Neural crest cell (in vitro differentiated cells): Measurements from ENCODE around the gene VAMP2. TPM values are rescaled to one million over a fixed set of nuclear protein-coding genes. Genes with fewer than 3 reads are reported as not detected.
A peak's percentile ranks its signal among the peaks of the same experiment; 100 is the strongest.
"Not testable (repeated sequence)": the region's sequence is repeated elsewhere in the genome, so short reads cannot be mapped to it uniquely, and the experiment has no call there.

ENCODE experiments used
- DNase-seq: peaks from one replicate; pipeline ENCODE4 v3.0.0; 2021; ENCODE audit warnings: low read depth, mixed read lengths, low spot score
- H3K27ac Mint-ChIP-seq: one replicate; pipeline ENCODE4 v1.8.0; 2021; ENCODE audit warnings: mild to moderate bottlenecking, mixed read lengths; ENCODE audit not compliant: unreplicated experiment
- H3K27me3 Mint-ChIP-seq: 2 replicates; pipeline ENCODE4 v1.8.0; 2021; ENCODE audit warnings: low read depth, mild to moderate bottlenecking, mixed read lengths
- H3K36me3 Mint-ChIP-seq: 2 replicates; pipeline ENCODE4 v1.8.0; 2021; ENCODE audit warnings: low read depth, mild to moderate bottlenecking, mixed read lengths
- H3K4me1 Mint-ChIP-seq: 2 replicates; pipeline ENCODE4 v1.8.0; 2021; ENCODE audit warnings: mixed read lengths
- H3K4me3 Mint-ChIP-seq: one replicate; pipeline ENCODE4 v1.8.0; 2021; ENCODE audit warnings: mild to moderate bottlenecking, mixed read lengths
- H3K9me3 Mint-ChIP-seq: 2 replicates; pipeline ENCODE4 v1.8.0; 2021; ENCODE audit warnings: mixed read lengths
- total RNA-seq: library from RNA; stranded (reverse); gene quantifications from 2 replicates; pipeline ENCODE4 v1.2.1, GENCODE V29; 2021
- TF ChIP-seq, protein P1 (sequence below): fragments of 200-600 bp; sonication (generic); conservative IDR thresholded peaks from 2 replicates; pipeline ENCODE4 v1.5.0; 2021; ENCODE audit warnings: antibody characterized with exemption, mild to moderate bottlenecking

Gene VAMP2
- total RNA-seq, 1 donor from 2014 or later, result 49.7 TPM

DNA sequence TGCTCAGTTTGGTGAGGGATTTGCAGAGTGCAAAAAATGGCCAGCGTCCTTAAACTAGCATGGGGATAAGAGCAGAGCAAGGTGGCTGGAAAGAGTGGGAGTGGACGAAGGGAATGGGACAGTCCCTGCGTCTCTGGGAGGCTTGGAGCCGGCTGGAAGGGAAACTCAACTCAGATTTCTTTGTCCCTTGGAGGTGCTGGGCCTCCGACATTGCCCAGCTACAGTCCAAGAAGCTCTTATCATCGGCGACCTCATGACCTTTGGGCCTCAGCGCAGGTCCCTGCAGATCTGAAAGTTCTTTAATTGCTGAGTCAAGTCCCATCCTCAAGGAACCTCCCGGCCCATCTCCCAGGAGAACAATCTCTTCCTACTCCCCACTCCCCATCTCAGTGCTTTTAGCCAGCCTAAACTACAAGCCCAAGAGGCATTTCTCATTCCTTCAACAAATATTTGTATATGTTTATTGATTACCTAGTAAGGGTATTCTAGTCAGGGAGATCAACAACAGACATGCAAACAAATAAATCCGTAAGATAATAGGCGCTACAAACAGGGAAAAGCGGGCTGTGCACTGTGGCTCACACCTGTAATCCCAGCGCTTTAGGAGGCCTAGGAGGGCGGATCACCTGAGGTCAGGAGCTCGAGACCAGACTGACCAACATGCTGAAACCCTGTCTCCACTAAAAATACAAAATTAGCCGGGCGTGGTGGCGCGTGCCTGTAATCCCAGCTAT is 14.4 kb upstream of the VAMP2 start:
- TF ChIP-seq, protein P1, sequence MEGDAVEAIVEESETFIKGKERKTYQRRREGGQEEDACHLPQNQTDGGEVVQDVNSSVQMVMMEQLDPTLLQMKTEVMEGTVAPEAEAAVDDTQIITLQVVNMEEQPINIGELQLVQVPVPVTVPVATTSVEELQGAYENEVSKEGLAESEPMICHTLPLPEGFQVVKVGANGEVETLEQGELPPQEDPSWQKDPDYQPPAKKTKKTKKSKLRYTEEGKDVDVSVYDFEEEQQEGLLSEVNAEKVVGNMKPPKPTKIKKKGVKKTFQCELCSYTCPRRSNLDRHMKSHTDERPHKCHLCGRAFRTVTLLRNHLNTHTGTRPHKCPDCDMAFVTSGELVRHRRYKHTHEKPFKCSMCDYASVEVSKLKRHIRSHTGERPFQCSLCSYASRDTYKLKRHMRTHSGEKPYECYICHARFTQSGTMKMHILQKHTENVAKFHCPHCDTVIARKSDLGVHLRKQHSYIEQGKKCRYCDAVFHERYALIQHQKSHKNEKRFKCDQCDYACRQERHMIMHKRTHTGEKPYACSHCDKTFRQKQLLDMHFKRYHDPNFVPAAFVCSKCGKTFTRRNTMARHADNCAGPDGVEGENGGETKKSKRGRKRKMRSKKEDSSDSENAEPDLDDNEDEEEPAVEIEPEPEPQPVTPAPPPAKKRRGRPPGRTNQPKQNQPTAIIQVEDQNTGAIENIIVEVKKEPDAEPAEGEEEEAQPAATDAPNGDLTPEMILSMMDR, result no peak
- H3K4me1 Mint-ChIP-seq, result peaks cover 54% of the 10 kb centered on the region
- no peaks in the 10 kb centered on the region for H3K9me3 Mint-ChIP-seq
- H3K27ac Mint-ChIP-seq, result peak overlapping the region; percentile 99
- DNase-seq, result no peak
- H3K36me3 Mint-ChIP-seq, result no peaks in the 10 kb centered on the region
- H3K27me3 Mint-ChIP-seq, result peaks cover 11% of the 10 kb centered on the region
- H3K4me3 Mint-ChIP-seq, result peak overlapping the region; percentile 92

DNA sequence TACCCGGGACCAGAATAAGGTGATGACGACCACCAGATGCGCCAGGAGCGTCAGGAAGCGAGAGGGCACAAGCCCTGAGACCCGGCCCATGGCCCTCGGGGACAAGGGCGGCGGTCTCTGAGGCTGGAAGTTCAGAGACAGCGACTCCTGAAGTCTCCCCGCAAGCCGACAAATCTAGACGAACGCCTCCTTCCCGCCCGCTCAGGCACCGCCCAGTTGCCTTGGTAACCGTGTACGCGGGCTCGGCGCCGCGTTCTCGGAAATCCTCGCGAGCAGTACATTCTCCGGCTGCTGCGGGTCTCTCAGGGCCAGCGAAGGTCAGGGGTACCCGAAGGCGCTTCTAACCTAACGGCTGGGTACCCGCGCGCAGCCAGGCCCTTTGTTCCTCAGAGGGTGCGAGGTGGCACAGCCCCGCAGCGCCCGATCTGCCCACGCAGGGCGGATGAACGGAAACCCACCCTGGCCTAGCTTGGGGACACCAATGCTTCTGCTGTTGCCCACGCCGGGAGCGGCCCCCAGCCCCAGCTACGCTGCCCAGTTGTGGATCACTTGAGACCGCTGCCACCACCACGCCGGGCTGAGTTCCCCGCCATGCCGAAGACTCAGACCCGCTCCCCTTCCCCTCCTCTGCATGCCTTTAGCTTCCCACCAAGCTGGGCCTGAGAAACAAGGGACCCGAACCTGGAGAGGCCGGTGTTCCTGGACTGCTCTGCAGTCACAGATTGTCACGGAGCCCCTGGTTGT is 13.6 kb upstream of the VAMP2 start, which contains the start of gene TMEM107:
TSS of gene TMEM107 (minus strand) at position 184 of the 744 bp plus-strand sequence. CDS start at position 90, 94 bp downstream.
- no peaks in the 10 kb centered on the region for H3K36me3 Mint-ChIP-seq
- DNase-seq, result peak; percentile 83
- peaks cover 8% of the 10 kb centered on the region for H3K27me3 Mint-ChIP-seq
- H3K9me3 Mint-ChIP-seq, result no peaks in the 10 kb centered on the region
- H3K4me1 Mint-ChIP-seq, result peaks cover 50% of the 10 kb centered on the region
- TF ChIP-seq, protein P1, result no peak
- peak within 1 kb of the TSS; percentile 99 for H3K27ac Mint-ChIP-seq
- H3K4me3 Mint-ChIP-seq, result peak within 1 kb of the TSS; percentile 92

DNA sequence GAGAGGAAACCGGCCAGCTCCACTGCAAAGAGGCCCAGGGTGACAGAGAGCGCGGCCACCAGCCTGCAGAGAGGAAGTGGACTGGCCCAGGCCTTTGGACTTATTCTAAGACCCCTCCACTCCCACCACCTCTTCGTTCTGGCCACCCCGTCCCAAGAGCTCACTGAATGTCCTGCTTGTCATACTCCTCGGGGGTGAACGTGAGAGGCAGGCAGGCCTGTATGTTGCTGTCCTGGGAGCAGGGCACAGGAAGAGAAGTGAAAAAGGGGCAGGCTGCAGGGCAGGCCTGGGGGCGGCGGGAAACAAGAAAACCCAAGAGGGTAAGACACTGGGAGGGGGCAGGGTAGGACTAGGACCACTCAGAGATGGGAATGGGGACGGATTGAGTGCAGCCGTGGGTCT is 13.0 kb upstream of the VAMP2 start:
- Mint-ChIP-seq H3K9me3 (no peaks in the 10 kb centered on the region), H3K27ac (peak overlapping the region; percentile 99), H3K27me3 (peaks cover 8% of the 10 kb centered on the region), H3K4me1 (peaks cover 50% of the 10 kb centered on the region), H3K4me3 (peak overlapping the region; percentile 92), H3K36me3 (no peaks in the 10 kb centered on the region)
- TF ChIP-seq, protein P1, result no peak
- no peak for DNase-seq

DNA sequence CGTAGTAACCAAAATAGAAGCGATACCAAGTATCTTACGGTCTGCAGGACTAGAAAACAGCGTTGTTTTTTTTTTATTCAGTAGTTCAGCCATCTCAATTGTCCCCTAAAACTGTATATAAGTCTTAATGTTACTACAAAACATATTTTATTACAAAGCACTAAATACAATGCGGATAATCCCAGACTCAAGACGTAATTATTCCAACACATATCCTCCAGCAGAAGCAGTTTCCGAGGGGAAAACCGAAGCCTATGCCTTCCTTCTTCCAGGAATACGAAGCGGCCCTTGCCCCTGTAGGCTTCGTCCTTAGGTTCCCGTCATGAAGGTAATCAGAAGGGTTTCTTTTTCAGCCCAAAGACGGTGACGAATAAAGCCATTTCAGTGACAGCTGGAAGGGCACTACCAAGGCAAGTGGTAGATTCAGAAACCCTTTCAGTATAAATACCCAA is 11.1 kb upstream of the VAMP2 start:
- H3K4me3 Mint-ChIP-seq, result peak overlapping the region; percentile 92
- H3K4me1 Mint-ChIP-seq, result peaks cover 50% of the 10 kb centered on the region

DNA sequence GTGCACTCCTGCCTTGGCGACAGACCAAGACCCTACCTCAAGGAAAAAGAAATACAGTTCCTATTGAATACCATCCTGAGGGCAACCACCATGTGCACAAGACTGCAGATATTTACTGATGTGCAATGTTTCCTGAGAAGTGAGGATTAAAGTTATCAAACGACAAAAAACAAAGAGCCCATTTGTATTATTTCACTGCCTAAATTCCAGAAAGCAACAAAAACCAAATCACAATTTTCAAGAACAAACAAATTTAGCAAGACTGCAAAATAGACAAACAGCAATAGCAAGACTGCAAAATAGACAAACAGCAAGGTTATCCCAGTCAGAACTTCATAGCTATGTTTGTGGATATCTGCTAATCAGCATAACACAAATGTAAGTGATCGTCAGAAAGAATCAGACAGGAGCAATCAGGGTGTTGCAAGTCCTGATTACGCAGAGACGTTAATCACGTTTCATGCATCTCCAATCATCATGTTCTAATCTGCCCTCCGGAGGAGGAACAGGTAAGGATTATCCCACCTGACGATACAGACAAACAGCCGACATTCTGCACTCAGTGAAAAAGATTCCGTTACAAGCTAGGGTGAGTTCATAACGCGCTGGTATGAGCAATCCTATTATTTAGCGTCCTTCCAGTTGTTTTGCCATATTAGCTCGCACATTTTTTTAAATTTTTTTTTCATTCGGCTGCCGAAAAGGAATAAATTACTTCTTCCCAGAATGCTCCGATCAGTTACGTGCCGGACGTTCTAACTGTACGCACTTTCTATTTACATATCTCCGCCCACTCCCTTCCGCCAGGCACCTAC is 10.5 kb upstream of the VAMP2 start:
- Mint-ChIP-seq H3K27ac (peak overlapping the region; percentile 100), H3K27me3 (peaks cover 8% of the 10 kb centered on the region), H3K4me3 (peak overlapping the region; percentile 92), H3K4me1 (peaks cover 50% of the 10 kb centered on the region), H3K36me3 (no peaks in the 10 kb centered on the region), H3K9me3 (no peaks in the 10 kb centered on the region)
- no peak for DNase-seq
- TF ChIP-seq, protein P1, result no peak

More for the DNA sequence above, 11.1 kb upstream of the VAMP2 start:
- H3K36me3 Mint-ChIP-seq, result no peaks in the 10 kb centered on the region
- peak overlapping the region; percentile 100 for H3K27ac Mint-ChIP-seq
- no peaks in the 10 kb centered on the region for H3K9me3 Mint-ChIP-seq
- no peak for DNase-seq
- TF ChIP-seq, protein P1, result no peak
- peaks cover 8% of the 10 kb centered on the region for H3K27me3 Mint-ChIP-seq

DNA sequence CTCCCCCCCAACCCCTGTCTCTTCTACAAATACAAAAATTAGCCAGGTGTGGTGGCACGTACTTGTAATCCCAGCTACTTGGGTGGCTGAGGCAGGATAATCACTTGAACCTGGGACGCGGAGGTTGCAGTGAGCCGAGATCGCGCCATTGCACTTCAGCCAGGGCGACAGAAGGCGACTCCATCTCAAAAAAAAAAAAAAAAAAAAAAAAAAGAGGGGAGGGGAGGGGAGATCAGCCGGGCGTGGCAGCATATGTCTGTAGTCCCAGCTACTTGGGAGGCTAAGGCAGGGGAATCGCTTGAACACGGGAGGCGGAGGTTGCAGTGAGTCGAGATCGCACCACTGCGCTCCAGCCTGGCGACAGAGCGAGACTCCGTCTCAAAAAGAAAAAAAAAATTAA is 7.4 kb upstream of the VAMP2 start:
- not testable (repeated sequence) for H3K9me3 Mint-ChIP-seq, H3K27ac Mint-ChIP-seq, H3K36me3 Mint-ChIP-seq, H3K27me3 Mint-ChIP-seq, H3K4me3 Mint-ChIP-seq, DNase-seq
- peaks cover 33% of the 10 kb centered on the region for H3K4me1 Mint-ChIP-seq
